WTC11 (cell line): ENCODE results near the gene SAMD4A. TPM values are rescaled to one million over a fixed set of nuclear protein-coding genes. Genes with fewer than 3 reads are reported as not detected.

Source experiments
- ATAC-seq: fragments of 200-7000 bp; cut with Tn5 transposase; 2 replicates; pipeline ENCODE4 v1.10.0; 2021; ENCODE audit warnings: mild to moderate bottlenecking, moderate library complexity
- CTCF ChIA-PET: fragments of 300-600 bp; sonication (Branson Sonifier 250); formaldehyde crosslinking; loops from one replicate; lab custom pipeline; 2021; ENCODE audit warnings: antibody characterized with exemption; lab: Charles Lee
- POLR2A ChIA-PET: fragments of 350-600 bp; sonication (Branson Sonifier 250); formaldehyde crosslinking; loops from one replicate; lab custom pipeline; 2021; ENCODE audit warnings: antibody characterized with exemption; lab: Charles Lee
- DNase-seq: peaks from one replicate; pipeline ENCODE4 v3.0.0; 2021; ENCODE audit warnings: low spot score
- H3K27ac Mint-ChIP-seq: 2 replicates; pipeline ENCODE4 v1.8.0; 2021; ENCODE audit warnings: mixed read lengths
- H3K27me3 Mint-ChIP-seq: 2 replicates; pipeline ENCODE4 v1.8.0; 2021; ENCODE audit warnings: low read depth, mild to moderate bottlenecking, moderate library complexity, mixed read lengths
- H3K36me3 Mint-ChIP-seq: 2 replicates; pipeline ENCODE4 v1.8.0; 2021; ENCODE audit warnings: mixed read lengths
- H3K4me1 Mint-ChIP-seq: 2 replicates; pipeline ENCODE4 v1.8.0; 2022; ENCODE audit warnings: mixed read lengths
- H3K4me3 Mint-ChIP-seq: 2 replicates; pipeline ENCODE4 v1.8.0; 2021; ENCODE audit warnings: mild to moderate bottlenecking, moderate library complexity, mixed read lengths
- H3K9me3 Mint-ChIP-seq: 2 replicates; pipeline ENCODE4 v1.8.0; 2021; ENCODE audit warnings: mixed read lengths
- AFF4 ChIP-seq: sonication (generic); formaldehyde crosslinking; IDR thresholded peaks from 2 replicates; pipeline ENCODE4 v1.8.1; 2023; ENCODE audit warnings: mild to moderate bottlenecking, missing genetic modification reagents, borderline replicate concordance
- CDX4 ChIP-seq: fragments of 250-450 bp; sonication (Bioruptor Pico); IDR thresholded peaks from 2 replicates; pipeline ENCODE4 v1.9.0; 2021; ENCODE audit warnings: moderate library complexity, mild to moderate bottlenecking, inconsistent platforms, borderline replicate concordance
- ESRRA ChIP-seq: sonication (generic); formaldehyde crosslinking; IDR thresholded peaks from 2 replicates; pipeline ENCODE4 v1.8.1; 2022; ENCODE audit warnings: mild to moderate bottlenecking, missing genetic modification reagents, borderline replicate concordance
- ETV6 ChIP-seq: sonication (generic); formaldehyde crosslinking; IDR thresholded peaks from 2 replicates; pipeline ENCODE4 v1.8.1; 2022; ENCODE audit warnings: mild to moderate bottlenecking, missing genetic modification reagents
- GTF2I ChIP-seq: fragments of 250-450 bp; sonication (Bioruptor Pico); conservative IDR thresholded peaks from 2 replicates; pipeline ENCODE4 v1.4.0; 2021; ENCODE audit warnings: mild to moderate bottlenecking
- JAZF1 ChIP-seq: fragments of 250-450 bp; sonication (Bioruptor Pico); IDR thresholded peaks from 2 replicates; pipeline ENCODE4 v1.9.0; 2021; ENCODE audit warnings: moderate library complexity, mild to moderate bottlenecking, inconsistent platforms
- MXD4 ChIP-seq: fragments of 250-450 bp; sonication (Bioruptor Pico); IDR thresholded peaks from 2 replicates; pipeline ENCODE4 v1.8.0; 2021; ENCODE audit warnings: mild to moderate bottlenecking, moderate library complexity, borderline replicate concordance
- PREB ChIP-seq: sonication (generic); formaldehyde crosslinking; IDR thresholded peaks from 2 replicates; pipeline ENCODE4 v1.8.1; 2022; ENCODE audit warnings: mild to moderate bottlenecking, missing genetic modification reagents, moderate library complexity, borderline replicate concordance
- SMAD3 ChIP-seq: sonication (generic); formaldehyde crosslinking; IDR thresholded peaks from 2 replicates; pipeline ENCODE4 v1.8.0; 2022; ENCODE audit warnings: missing genetic modification reagents, mild to moderate bottlenecking, borderline replicate concordance
- ZNF138 ChIP-seq: sonication (generic); formaldehyde crosslinking; conservative IDR thresholded peaks from 2 replicates; pipeline ENCODE4 v1.8.1; 2022; ENCODE audit warnings: mild to moderate bottlenecking, moderate library complexity, missing genetic modification reagents
- ZNF219 ChIP-seq: sonication (generic); formaldehyde crosslinking; IDR thresholded peaks from 2 replicates; pipeline ENCODE4 v1.8.0; 2023; ENCODE audit warnings: missing genetic modification reagents, mild to moderate bottlenecking, borderline replicate concordance
- ZNF263 ChIP-seq: sonication (generic); formaldehyde crosslinking; IDR thresholded peaks from 2 replicates; pipeline ENCODE4 v1.8.1; 2022; ENCODE audit warnings: low read depth, mild to moderate bottlenecking, moderate library complexity, missing genetic modification reagents
- ZNF532 ChIP-seq: fragments of 250-450 bp; sonication (Bioruptor Pico); IDR thresholded peaks from 2 replicates; pipeline ENCODE4 v1.9.0; 2021; ENCODE audit warnings: mild to moderate bottlenecking, borderline replicate concordance
- total RNA-seq: library from RNA; stranded (reverse); gene quantifications from 3 replicates; pipeline ENCODE4 v1.2.3, GENCODE V29; 2021
- TF ChIP-seq, protein P1 (sequence below): fragments of 250-450 bp; sonication (Bioruptor Pico); IDR thresholded peaks from 2 replicates; pipeline ENCODE4 v1.9.0; 2021; ENCODE audit warnings: mild to moderate bottlenecking

The SAMD4A gene
- total RNA-seq, 1 experiment from 2014 or later: 6.0 TPM

DNA sequence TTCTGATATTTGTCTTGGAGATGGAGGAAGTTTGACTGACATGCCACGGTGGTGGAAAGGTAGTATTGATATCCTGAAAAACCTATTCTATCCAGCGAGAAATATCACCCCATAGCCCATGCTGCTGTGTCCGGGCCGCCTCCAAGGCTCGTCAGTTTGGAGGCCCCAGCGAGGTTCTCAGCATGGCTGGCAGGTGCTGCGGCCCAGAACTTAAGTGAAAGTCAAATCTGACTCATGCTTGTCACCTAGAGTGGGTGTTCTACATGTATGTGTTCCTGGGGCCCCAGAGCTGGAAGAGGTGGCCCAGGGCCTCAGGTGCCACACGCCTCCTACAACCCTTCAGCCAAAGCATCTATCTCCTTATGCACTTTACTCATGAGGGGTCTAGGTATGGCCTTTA lies 242.8 kb downstream of the SAMD4A start:
- Mint-ChIP-seq H3K4me1 (peaks cover 13% of the 10 kb centered on the region), H3K9me3 (peaks cover 12% of the 10 kb centered on the region), H3K27ac (no peak overlapping the region), H3K36me3 (no peaks in the 10 kb centered on the region), H3K4me3 (no peak overlapping the region), H3K27me3 (peaks cover 4% of the 10 kb centered on the region)
- no peak for DNase-seq
- ChIA-PET POLR2A (no interaction called here), CTCF (no interaction called here)
- ATAC-seq: no peak
- TF ChIP-seq AFF4 (no peak), ESRRA (CRISPR knock-in tag) (no peak), ZNF138 (no peak), SMAD3 (no peak), PREB (CRISPR knock-in tag) (no peak), MXD4 (CRISPR knock-in tag) (no peak), GTF2I (CRISPR knock-in tag) (no peak), ZNF532 (no peak), ZNF263 (CRISPR knock-in tag) (no peak), CDX4 (CRISPR knock-in tag) (no peak), ZNF219 (CRISPR knock-in tag) (no peak), ETV6 (CRISPR knock-in tag) (no peak), JAZF1 (no peak)
- TF ChIP-seq, protein P1, sequence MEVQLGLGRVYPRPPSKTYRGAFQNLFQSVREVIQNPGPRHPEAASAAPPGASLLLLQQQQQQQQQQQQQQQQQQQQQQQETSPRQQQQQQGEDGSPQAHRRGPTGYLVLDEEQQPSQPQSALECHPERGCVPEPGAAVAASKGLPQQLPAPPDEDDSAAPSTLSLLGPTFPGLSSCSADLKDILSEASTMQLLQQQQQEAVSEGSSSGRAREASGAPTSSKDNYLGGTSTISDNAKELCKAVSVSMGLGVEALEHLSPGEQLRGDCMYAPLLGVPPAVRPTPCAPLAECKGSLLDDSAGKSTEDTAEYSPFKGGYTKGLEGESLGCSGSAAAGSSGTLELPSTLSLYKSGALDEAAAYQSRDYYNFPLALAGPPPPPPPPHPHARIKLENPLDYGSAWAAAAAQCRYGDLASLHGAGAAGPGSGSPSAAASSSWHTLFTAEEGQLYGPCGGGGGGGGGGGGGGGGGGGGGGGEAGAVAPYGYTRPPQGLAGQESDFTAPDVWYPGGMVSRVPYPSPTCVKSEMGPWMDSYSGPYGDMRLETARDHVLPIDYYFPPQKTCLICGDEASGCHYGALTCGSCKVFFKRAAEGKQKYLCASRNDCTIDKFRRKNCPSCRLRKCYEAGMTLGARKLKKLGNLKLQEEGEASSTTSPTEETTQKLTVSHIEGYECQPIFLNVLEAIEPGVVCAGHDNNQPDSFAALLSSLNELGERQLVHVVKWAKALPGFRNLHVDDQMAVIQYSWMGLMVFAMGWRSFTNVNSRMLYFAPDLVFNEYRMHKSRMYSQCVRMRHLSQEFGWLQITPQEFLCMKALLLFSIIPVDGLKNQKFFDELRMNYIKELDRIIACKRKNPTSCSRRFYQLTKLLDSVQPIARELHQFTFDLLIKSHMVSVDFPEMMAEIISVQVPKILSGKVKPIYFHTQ (CRISPR knock-in tag): no peak
